HG02852 (cell line): ENCODE data around the gene NLGN2.

Experiments used
- ATAC-seq: cut with Tn5 transposase; IDR thresholded peaks from one replicate; pipeline ENCODE4 v1.9.1; 2021; ENCODE audit warnings: mild to moderate bottlenecking, moderate library complexity; ENCODE audit not compliant: unreplicated experiment

Gene NLGN2

GRCh38 chr17:7435676-7436555, 28.3 kb downstream of the NLGN2 start:
- ATAC-seq, result peak; percentile 19

- ATAC-seq, result no peak
Observed at GRCh38 chr17:7436556-7437368, 29.1 kb downstream of the NLGN2 start.

DNA sequence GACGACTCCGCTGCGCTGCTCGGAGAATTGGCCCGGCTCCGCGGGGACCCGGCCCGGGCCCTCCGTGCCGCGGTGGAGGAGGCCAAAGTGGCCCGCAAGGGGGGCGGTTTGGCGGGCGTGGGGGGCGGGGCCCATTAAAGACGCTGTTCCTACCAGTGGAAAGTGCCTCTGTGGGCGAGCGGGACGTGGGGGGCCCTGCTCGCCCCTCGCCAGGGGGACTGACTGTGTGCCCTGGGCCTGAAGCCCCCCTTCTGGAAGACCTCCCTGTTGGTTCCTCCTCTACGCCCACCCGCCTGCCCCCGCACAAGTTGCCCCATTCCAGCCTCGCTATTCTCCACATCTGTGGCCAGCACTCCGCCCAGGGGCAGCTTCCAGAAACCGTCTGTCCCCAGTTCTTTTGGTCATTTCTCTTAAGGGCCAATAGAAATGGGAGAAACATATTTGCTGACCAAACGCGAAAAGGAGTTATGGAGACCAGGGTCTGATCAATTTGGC, 29.8 kb downstream of the NLGN2 start:
- no peak for ATAC-seq

GRCh38 chr17:7437950-7438614, 30.4 kb downstream of the NLGN2 start:
- no peak for ATAC-seq

DNA sequence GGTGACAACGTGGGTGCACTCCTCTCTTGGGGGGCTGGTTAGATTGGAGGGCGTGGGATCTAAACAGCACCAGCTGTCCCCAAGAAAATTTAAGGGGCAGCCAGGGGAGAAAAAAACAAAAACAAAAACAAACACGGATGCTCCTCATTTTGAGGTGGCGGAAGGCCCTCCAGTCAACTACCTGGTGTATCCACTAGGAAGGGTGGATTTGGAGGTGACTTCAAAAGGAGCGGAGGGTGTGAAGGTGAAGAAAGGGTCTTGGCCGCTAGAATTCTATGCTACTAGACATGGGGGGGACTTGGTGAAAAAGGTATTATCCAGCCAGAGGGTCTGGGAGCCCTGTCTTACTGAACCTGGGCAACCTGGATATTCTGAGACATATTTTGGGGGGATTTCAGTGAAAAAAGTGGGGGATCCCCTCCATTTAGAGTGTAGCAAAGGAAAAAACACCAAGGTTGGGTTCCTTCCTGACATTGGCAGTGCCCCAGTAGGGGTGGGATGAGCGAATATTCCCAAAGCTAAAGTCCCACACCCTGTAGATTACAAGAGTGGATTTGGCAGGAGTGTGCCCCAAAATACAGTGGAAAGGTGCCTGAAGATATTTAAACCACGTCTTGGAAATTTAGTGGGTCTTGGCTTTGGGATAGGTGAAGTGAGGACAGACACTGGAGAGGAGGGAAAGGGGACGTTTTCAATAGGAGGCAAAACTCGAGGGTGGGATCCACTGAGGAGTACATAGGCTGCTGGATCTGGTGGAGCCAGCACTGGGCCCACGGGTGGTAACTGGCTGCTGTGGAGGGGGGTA, 31.2 kb downstream of the NLGN2 start:
- no peak for ATAC-seq

DNA sequence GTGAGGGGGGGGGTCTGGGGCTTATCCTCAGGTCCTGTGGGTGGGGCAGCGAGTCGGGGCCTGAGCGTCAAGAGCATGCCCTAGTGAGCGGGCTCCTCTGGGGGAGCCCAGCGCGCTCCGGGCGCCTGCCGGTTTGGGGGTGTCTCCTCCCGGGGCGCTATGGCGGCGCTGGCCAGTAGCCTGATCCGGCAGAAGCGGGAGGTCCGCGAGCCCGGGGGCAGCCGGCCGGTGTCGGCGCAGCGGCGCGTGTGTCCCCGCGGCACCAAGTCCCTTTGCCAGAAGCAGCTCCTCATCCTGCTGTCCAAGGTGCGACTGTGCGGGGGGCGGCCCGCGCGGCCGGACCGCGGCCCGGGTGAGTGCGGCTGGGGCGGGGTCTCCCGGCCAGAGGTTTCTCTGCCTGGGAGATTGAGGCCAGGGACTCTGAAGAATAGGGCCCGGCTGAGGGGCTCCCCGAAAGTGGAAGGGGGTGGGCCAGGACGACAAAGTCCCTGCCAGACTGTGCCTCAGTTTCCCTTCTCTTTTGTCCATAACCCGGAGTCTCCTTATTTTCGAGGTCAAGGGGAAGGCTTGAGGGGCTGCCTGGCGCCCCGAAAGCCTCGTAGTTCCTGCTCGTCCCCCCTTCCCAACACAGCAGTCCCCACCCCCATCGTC, 31.9 kb downstream of the NLGN2 start, which contains the start of gene FGF11:
Gene FGF11 (plus strand): TSS at position 51 of the 651 bp plus-strand sequence. CDS start 109 bp downstream, at position 160.
- no peak for ATAC-seq

DNA sequence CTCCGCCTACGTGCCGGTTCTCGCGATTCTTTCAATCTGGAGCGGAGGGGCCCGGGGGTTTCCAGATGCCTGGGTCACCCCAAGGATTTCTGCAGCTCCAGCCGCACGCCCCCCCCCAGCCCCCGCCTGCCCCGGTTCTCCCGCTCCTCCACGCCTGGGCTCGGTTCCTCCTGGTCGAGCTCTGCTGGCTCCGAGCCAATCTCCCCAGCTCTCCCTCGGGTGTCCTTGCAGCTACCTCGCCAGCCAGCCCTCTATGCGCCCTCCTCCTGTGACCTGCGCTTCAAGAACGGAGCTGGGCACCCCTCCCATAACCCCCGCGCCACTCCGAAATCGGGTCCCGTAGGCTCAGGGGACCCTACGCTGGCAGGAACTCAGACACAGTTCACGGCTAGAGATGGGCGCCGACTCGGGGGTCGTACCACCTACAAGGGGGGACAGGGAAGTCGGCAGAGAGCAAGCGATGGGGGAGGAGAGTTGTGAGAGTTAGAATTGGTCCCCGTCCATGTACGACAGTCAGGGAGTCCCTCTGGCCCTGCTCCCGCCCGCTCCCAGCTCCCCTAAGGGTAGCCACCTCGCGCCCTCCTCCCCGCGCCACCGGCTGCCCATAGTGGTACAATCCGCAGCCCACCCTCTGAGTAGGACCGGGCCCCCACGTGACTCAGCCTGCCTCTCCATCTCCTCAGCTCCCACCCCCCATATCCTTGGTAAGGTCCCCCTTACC, 32.6 kb downstream of the NLGN2 start:
- ATAC-seq, result no peak

- no peak for ATAC-seq
Observed at GRCh38 chr17:7440834-7441195, 33.2 kb downstream of the NLGN2 start.

DNA sequence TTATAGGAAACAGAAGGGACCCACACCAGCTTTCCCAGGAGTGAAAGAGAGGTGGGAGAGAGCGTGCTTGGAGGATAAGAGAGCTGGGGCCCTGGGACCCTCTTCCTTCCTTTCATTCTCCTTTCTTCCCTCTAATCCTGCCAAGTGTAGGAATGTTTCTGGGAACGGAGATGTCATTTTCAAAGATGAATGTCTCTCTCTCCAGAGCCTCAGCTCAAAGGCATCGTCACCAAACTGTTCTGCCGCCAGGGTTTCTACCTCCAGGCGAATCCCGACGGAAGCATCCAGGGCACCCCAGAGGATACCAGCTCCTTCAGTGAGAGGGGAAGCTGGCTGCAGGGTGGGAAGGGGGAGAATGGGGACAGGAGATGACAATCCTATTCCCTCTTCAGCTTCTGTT, 33.6 kb downstream of the NLGN2 start:
- ATAC-seq, result no peak

DNA sequence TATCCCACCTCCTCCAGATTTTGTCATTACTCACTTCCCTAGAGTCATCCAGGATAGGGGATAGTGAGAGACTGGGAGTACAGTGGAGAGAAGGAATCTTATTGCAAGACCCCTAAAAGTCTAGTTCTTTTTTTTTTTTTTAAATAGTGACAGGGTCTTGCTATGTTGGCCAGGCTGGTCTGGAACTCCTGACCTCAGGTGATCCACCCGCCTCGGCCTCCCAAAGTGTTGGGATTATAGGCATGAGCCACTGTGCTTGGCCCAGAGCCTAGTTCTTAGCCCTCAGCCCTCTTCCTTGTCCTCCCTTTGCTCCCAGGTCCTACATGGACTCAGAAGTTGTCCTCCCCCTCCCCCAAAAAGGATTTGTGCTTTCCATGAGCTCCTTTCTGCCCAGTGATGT, 34.5 kb downstream of the NLGN2 start:
- ATAC-seq, result no peak

DNA sequence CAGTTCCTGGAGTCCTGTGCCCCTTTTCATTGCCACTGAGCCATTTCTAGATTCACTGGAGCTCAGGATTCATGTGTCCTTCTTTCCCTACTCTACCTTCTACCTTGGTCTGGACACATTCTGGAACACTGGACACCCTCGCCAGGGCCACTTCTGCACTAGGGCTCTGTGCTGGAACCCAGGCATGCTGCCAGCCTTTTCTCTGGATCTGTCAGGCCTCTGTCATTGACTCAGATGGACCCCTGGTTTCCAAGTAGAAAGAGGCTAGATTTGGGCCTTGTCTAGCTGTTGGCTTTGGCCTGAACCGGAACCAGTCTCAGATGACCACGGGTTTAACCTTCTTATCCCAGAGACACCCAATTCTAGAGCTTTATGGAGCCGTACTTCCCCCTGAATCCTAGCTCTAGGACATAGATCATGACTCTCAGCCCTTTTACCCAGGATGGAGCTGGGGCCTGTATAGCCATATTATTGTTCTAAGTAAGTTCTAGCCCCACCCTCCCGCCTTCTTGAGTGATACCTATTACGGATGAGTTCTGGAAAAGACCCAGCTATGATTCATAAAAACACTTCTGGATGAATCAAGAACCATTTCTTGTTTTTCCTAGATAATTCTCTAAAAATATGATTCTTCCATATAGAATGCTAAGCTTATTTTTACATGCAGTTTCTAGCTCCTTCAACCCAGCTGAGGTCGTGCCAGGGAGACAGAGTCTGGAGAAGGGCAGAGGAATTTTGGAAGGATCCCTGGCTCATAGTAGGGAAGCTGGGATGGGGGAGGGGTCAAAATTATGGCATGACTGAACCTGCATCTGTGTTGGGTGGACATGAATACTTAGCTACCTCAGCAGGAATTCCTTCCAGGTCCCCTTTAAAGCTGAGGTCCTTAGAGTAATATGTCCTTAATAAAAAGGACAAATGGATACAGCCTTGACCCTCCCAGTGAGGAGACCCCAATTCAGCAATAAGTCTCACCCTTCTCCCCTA, 36.1 kb downstream of the NLGN2 start:
- no peak for ATAC-seq

GRCh38 chr17:7444682-7445618, 37.3 kb downstream of the NLGN2 start, which contains the start of gene CHRNB1:
CHRNB1 (plus strand) TSS chr17:7445061; CDS start chr17:7445128, 67 bp downstream.
- no peak for ATAC-seq

- ATAC-seq, result no peak
Observed at GRCh38 chr17:7445619-7445968, 37.9 kb downstream of the NLGN2 start.

- no peak for ATAC-seq
Observed at GRCh38 chr17:7448461-7448860, 40.8 kb downstream of the NLGN2 start.

- ATAC-seq, result no peak
Observed at GRCh38 chr17:7459961-7460545, 52.4 kb downstream of the NLGN2 start.

- no peak for ATAC-seq
Observed at GRCh38 chr17:7460850-7461660, 53.4 kb downstream of the NLGN2 start.
